Effector CD4-positive, alpha-beta T cell (primary cell): Measurements from ENCODE around the gene FAM120C.

ENCODE experiments used
- DNase-seq: peaks from one replicate; pipeline ENCODE4 v3.0.0-alpha.2; 2020

Gene FAM120C

GRCh38 chrX:54166915-54167314 lies 16.1 kb downstream of the FAM120C start:
- DNase-seq = no peak

DNA sequence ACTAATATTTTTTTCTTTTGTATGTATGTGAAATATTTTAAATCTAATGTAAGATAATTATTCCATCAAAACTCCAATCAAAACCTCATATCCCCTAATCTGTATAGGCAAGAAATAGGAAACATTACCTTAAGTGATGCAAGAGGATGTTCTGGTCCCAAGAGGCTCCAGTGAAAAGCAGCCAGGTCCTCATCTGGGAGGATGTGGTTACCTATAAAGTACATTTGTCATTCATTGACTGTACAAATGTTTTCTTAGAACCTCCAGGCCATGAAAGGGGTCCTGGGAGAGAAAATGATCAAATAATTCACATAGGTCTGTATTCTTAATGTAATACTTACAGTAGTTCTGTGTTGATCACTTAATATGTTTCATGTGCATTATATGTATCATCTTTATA lies 25.5 kb downstream of the FAM120C start:
- no peak for DNase-seq

DNA sequence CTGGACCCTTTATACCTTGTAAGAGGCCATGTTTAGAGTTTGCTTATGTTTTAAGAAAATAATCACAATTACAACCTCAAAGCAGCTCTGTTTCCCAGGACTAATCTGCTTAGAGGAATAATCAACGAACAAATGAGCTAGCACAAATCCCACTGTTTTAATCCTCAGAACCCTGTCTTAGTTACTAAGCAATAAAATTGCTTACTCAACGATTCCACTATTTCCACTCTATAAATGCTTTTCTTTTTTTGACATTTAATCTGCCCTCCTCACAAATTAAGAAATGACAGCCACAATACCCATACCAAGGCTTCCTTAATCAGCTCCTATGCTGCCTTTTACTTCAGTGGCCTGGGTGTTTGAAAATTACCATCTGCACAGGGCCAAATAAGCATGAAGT lies 48.8 kb downstream of the FAM120C start:
- no peak for DNase-seq

DNA sequence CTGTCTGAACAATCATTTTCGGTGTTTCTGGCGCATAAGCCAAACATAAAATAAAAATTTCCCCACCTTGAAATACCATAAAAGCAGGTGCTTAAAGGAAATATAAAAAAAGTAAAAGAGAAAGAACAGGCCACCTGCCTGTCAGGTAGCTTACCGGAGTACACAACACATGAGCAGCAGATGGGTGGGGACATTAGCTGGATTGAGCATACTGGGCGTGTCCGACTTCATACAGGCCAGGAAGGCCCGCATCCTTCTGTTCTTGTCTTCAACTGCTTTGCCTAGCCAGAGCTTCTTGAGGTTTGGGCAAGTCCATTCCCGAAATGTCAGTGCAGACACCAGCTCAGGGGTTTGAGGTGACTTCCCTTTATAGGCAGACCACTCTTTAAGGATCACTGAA lies 66.7 kb downstream of the FAM120C start:
- no peak for DNase-seq

DNA sequence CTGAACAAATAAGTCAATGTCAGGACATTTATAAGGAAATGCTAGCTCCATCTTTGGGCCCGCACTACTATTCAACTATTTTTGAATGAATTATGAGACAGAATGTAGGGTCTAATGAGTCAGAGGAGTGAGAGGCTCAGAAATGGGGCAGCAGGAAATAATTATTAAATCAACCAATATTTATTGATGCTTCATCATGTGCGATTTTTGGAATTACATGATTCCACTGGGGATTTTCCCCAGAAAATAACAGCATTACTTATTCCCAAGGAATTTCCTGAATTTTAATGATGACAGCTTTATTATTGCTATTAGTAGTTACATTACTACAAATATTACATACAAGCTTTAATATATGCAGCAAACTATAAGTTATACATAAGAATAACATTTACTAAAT lies 89.5 kb downstream of the FAM120C start:
- DNase-seq = no peak

DNA sequence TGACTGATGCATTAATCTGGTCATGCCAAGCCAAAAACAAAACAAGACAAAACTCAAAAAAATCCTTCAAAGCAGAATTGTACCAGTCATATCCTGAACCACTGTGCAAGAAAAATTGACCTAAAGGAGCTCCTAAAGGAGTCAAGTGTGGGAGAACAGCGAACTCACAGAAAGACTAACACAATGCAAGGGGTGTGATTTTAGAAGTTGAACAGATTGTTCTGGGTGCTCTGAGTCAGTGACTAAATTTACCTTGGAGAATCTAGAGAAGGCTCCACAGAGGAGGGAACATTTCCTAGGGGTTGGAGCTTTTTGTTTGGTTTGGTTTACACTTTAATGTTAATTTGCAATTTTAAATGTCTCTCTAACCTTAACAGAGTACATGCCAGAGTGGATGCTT lies 89.9 kb downstream of the FAM120C start:
- no peak for DNase-seq

DNA sequence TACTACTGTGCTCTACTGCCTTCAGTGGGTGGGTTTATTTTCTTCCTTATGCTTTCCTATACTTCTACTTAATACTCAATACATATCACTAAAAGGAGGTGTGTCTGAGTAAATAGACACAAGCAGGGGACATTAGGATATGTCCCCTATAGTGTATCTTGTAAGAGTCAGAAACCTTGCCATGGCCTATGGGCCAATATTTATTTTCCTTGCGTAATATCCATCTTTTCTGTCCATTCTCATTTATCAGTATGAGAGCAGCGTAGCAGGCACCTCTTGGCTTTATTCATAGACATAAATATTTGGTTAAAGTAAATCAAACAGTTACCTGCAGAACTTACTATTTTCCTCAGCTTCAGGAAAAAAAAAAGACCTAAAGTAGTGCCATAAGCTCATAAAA lies 92.2 kb downstream of the FAM120C start:
- DNase-seq = no peak

GRCh38 chrX:54089191-54089590 lies 93.9 kb downstream of the FAM120C start:
- DNase-seq = no peak

GRCh38 chrX:54087661-54088060 lies 95.4 kb downstream of the FAM120C start:
- no peak for DNase-seq

DNA sequence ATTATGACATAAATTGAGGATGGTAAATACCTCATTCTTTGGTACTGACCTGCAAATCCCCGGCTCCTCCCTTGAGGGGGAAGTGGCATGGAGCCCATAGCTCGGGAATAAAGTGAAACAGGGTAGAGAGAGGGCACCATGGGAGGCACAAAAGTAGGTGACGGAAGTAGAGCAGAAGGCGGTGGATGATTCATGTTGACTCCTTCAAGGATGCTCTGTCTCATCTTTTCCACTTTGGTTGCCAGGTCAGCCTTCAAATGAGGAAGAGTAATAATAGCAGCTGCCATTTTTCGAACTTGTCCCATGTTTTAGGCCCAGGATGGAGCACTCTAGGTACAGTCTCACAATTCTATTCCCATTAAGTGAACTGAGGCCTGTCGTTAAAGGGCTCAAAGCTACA lies 97.4 kb downstream of the FAM120C start:
- no peak for DNase-seq

- DNase-seq = no peak
Observed at GRCh38 chrX:54076903-54077302, 106.2 kb downstream of the FAM120C start.

GRCh38 chrX:54074826-54075225 lies 108.2 kb downstream of the FAM120C start:
- DNase-seq = no peak

- DNase-seq = no peak
Observed at GRCh38 chrX:54067766-54068165, 115.3 kb downstream of the FAM120C start.

DNA sequence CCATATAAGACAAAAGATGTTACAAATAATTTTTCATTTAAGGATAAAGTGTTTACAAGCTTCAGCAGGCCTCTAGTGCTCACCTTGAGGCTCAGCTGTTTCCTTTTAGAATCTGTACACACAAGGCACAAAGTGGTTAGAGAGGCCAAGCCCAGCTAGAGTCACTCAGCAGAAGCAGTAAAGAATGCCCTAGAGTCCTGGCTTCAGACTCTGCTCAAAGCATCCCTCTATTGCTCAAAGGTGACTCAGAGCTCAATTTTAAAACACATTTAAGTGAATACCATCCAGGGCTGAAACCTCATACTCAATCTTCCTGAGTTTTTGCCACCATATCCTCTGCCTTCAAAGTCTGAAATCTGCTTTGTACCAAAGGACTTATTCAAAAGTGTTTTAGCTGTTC lies 116.2 kb downstream of the FAM120C start:
- DNase-seq = no peak

DNA sequence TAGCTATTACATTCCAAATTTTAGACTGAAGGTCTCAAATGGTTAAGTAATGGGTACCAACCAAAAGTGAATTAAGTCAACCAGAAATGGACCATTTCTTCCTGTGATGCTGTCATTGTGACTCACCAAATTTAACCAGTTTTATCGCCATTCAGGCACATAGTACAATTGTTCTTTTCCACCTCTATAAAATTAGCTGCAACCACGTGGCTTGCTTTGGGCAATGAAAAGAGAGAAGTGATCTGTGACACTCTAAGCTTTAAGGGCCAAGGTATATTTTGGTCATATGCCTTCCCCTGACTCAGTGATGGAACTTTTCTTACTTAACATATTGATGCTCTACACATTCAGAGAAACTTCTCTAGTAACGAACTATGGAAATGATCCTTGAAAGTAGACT lies 118.5 kb downstream of the FAM120C start:
- no peak for DNase-seq

DNA sequence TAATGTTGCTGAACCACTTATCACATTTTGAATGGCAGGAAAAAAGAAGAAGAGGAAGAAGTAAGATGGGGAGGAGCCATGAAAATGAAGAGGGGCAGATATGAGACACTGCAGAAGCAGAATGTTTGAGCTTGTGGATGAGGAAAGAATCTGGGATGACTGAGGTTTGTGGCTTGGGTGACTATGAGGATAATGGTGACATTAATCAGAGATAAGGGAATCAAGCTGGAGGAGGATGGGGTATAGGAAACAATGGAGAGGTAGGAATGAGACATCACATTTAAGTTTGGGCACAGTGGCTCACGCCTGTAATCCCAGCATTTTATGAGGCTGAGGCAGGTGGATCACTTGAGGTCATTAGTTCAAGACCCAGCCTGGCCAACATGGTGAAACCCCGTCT lies 119.7 kb downstream of the FAM120C start:
- no peak for DNase-seq

- no peak for DNase-seq
Observed at GRCh38 chrX:54049801-54050200, 133.3 kb downstream of the FAM120C start.

GRCh38 chrX:54048412-54048811 lies 134.6 kb downstream of the FAM120C start:
- no peak for DNase-seq

DNA sequence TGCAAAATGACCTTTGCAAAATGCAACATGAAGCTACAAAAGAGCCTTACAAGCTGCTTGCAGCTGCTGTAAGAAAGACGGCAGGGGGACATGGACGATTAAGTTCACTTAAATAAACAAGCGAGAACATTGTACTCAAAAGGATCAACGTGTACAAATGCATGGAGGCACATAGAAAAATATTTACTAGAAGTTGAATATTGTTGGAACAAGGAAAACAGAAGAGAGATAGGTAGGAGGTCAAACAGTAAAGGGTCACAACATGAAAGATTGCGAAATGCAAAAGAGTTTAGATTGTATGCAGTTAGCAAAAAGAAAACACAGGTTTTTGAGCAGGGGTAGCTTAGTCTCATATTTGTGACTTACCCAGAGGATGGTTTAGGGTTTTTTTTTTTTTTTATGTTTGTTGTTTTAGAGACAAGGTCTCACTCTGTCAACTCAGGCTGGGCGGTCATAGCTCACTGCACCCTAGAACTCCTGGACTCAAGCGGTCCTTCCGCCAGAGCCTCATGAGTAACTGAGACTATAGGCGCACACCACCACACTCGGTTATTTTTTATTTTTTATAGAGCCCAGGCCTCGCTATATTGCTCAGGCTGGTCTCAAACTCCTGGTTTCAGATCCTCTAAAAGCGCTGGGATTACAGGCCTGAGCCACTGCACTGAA lies 137.4 kb downstream of the FAM120C start:
- DNase-seq = no peak

GRCh38 chrX:54044877-54045338 lies 138.1 kb downstream of the FAM120C start:
- DNase-seq = no peak

- peak; percentile 91 for DNase-seq
Observed at GRCh38 chrX:54044126-54044876, 138.8 kb downstream of the FAM120C start, which contains the start of gene PHF8. Gene PHF8, minus strand, starts transcription at chrX:54044473. Its CDS starts 1,745 bp downstream, at chrX:54042728.

DNA sequence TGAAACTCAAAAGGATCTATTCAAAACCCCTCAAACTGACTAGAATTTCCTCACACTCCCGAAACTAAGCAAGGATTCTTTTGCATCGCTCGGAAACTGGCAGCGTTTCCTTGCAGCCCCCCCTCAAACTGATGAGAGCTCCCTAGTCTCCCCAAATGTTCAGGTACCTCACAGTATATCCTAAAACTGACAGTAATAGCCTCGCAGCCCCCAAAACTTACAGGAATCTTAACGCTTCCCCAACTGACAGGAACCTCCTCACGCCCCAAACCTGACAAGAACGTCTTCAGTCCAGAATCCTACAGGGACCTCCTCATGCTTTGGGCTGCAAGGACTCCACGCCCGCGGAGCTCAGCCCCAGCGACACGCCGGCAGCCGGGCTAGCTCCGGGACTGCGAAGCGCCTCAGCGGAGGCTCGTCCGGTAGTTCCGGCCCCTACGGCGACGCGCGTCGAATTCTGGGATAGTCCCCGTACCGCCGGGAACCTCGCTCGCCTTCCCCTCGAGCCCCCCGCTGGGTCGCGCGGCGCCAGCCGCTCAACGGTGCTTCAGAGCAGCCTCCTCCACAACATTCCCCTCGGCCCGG lies 139.4 kb downstream of the FAM120C start:
- peak; percentile 24 for DNase-seq

DNA sequence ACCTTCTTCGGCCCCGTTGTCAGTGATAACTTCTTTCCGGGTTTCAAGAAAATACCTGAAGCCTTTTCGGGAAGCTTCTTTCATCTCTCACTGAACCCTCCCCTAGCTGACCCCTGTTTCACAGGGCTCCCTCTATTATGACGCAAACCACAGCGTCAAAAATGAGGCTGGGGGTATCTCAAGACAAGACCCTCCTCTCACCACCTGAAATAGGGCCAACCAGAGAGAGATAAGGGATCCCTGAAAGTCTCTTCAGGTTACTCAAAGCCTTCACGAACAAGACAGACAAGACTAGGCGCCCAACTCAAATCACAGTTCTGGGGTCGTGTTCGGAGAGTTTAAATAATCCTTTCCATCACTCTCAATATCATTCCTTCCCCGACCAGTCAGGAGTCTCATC lies 140.0 kb downstream of the FAM120C start:
- no peak for DNase-seq

GRCh38 chrX:54042609-54043021 lies 140.4 kb downstream of the FAM120C start:
- DNase-seq = no peak
